GM18498 (cell line): ENCODE data around the gene KLF9.

Source experiments
- ATAC-seq: cut with Tn5 transposase; IDR thresholded peaks from one replicate; pipeline ENCODE4 v1.9.1; 2021; ENCODE audit warnings: mild to moderate bottlenecking, moderate library complexity; ENCODE audit not compliant: unreplicated experiment

Gene KLF9

GRCh38 chr9:70413799-70414775 is at the start of gene KLF9:
Gene KLF9 (minus strand): TSS chr9:70414657. CDS start chr9:70413363, 1,294 bp downstream.
- ATAC-seq, result peak; percentile 79

DNA sequence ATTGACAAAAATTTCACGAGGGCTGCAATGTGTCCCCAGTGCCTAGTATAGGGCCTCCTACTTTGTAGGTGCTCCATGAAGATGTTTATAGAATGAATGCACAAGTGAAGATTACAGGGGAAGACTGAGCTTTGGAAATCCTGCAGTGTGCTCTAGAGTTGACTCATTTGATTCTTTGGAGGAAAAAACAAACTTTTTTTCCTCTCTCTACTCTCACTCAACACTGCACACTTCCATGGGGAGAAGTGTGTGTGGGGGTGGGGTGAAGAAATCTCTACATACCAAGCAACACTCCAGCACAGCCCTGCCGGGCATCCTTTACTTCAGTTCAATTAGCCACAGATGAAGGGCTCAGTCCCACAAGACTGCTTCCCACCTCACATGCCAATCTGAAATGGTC is 49.4 kb upstream of the KLF9 start:
- ATAC-seq, result no peak

DNA sequence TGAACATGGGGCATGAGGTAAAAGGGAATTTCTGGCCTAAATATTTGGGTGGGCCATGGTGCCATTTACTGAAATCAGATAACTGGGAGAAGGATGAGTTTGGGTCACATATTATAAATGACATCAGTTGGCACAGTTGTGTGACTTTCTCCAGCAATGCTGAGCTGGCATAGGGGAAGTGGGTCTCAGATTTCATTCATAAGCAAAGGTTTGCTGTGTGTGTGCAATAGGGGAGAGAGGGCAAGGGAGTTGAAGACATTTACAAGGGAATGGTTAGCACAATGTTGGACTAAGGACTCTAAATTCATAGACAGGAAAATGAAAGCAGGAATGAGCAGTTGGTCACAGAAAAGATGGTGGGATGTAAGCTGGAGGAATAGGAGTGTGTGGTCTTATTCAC is 47.8 kb upstream of the KLF9 start:
- ATAC-seq, result no peak

DNA sequence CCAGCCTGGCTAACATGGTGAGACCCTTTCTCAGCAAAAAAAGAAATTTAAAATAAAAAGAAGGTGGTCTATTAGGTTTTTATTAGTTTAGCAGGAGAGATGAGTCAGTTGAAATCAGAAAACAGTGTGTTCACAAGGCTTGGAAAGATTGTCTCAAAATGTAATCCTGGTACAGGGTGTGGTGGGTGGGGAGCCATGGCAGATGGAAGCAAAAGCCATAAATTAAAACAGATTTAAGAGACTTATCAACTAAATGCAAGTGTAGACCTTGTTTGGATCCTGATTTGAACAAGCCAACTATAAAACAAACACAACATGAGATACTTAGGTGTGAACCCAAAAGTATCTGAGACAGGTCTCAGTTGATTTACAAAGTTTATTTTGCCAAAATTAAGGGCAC is 42.8 kb upstream of the KLF9 start:
- no peak for ATAC-seq

GRCh38 chr9:70455993-70456704 is 41.7 kb upstream of the KLF9 start:
- ATAC-seq, result no peak

DNA sequence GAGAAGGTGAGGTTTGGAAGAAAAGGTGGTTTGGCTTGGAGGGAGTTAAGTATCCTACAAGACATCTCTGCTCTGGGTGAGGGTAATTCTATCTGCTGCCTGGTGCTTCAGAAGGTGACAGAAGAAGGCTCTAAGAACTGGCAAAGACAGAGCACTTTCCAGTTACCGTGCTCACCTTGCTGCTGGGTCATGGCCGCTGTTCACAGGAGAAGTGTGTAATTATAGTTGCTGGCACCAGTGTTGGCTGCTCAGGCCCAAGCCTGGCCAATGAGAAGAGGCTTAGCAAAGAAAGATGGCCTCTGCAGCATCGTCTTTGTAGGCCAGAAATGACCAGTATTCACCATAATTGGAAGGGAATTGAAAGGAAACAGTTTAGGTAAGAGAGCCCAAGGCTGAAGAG is 37.9 kb upstream of the KLF9 start:
- no peak for ATAC-seq

GRCh38 chr9:70451765-70452164 is 37.3 kb upstream of the KLF9 start:
- ATAC-seq, result no peak

DNA sequence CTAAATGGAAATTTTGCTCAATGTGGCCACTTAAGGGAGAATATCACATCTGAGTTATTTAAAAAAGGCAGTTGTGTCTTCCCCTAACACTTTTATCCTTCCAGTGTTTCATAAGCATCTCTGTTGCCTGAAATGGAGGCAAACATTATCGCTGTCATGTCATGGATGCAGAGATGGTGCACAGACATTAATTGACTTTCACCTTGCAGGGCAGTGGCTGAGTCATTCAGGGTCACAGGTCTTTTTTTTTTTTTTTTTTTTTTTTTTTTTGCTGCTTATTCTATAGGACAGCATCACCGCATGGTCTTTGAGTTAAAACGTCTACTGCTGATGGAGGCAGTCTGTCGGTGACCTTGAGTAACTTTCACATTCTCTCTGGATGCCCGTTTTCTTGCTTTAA is 36.3 kb upstream of the KLF9 start:
- ATAC-seq, result no peak

GRCh38 chr9:70449461-70449860 is 35.0 kb upstream of the KLF9 start:
- ATAC-seq, result no peak

DNA sequence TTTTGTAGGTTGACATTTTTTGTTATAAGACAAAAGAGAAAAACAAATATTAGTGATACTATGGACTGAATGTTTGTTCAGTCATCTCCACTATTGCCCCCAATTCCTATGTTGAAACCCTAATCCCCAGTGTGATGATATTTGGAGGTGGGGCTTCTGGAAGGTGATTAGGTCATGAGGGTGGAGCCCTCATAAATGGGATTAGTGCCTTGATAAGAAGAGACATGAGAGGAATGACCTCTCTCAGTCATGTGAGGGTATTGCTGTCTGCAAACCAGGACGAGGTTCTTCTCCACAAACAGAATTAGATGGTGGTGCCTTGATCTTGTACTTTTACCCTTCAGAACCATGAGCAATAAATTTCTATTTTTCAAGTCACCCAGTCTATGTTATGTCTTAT is 34.5 kb upstream of the KLF9 start:
- no peak for ATAC-seq

DNA sequence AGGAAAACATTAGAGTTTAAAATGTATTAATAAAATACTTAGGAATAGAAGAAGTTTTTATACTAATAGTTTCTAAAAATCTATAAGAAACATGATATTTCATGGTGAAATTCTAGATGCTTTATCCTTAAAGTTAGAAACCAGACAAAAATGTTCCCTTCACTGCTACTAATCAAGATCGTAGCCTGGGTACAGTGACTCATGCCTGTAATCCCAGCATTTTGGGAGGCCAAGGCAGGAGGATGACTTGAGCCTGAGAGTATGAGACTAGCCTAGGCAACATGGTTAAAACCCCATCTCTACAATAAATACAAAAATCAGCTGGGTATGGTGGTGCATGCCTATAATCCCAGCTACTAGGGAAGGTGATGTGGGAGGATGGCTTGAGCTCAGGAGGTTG is 30.4 kb upstream of the KLF9 start:
- no peak for ATAC-seq

DNA sequence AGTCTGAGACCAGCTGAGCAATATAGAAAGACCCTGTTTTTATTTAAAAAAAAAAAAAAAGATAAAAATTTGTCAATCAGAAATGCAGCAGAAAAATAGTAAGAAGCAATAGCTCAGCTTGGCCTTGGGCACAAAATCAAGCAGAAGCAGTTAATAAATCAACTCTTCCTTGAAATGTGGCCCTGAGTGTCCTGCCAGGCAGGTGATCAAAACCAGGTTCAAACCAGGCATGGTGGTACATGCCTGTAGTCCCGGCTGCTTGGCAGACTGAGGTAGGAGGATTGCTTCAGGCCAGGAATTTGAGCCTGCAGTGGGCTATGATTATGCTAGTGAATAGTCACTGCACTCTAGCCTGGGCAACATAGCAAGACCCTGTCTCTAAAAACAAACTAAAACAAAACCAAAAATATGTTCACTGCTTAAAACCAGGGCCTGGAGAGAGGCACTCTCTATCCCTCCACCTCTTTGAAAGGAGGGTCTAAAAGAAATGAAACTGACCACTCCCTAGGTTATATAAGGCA is 27.9 kb upstream of the KLF9 start:
- ATAC-seq, result no peak

DNA sequence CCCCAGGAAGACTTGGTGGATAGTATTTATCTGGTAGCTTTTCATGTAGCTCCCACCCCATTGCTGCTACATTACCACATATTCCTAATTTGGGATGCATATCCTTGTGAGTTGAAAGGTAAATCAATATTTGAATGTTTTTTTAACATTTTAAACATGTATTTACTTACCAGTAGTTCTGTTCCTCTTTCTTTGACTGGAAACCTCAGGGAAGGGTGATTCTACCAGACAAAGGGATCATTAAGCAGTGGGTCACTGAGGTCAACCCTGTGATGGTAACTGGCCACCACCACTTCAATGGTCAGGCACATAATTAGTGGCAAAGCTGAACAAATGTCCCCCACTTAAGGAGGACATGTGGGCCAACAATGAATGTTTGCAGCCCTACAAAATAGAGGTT is 27.2 kb upstream of the KLF9 start:
- ATAC-seq, result no peak

GRCh38 chr9:70439991-70440706 is 25.7 kb upstream of the KLF9 start:
- no peak for ATAC-seq

DNA sequence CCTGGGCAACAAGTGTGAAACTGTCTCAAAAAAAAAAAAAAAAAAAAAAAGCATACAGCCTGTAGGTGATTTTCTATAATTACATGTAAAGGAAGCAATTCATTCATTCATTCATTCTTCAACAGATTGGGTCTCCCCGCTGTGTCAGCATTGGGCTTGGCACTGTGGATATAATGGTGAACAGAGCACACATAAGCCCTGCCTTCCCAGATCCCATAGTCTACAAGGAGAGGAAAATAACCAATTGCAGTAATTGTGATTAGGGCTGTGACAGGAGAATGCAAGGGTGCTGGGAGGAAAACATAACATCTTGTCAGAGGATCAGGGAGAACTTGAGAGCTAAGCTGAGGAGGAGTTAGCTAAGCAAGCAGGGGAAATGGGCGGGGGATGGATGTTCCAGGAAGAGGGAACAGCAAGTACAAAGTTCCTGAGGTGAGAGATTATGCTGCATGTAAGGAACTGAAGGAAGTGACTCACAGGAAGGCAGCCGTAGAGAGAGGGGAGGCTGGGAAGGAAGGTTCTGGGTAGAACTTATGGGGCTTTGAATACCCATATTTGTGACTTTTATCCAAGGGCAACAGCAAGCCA is 24.0 kb upstream of the KLF9 start:
- no peak for ATAC-seq

GRCh38 chr9:70435948-70436347 is 21.5 kb upstream of the KLF9 start:
- no peak for ATAC-seq

DNA sequence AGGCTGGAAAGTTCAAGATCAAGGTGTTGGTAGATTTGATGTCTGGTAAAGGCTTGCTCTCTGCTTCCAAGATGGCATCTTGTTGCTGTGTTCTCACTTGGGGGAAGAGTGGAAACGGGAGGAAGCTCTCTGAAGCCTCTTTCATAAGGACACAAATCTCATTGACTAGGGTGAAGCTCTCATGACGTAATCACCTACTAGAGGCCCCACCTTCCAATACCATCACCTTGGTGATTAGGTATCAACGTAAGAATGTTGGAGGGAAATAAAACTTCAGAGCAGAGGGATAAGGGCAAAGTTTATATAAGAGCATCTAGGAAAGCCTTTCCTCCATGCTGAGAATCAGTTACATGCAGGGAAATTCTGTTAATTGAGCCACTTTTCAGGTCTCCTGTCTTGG is 15.4 kb upstream of the KLF9 start:
- ATAC-seq, result no peak

GRCh38 chr9:70428781-70429180 is 14.3 kb upstream of the KLF9 start:
- no peak for ATAC-seq

- no peak for ATAC-seq
These were observed 12.9 kb upstream of the KLF9 start for GRCh38 chr9:70427161-70427945.

DNA sequence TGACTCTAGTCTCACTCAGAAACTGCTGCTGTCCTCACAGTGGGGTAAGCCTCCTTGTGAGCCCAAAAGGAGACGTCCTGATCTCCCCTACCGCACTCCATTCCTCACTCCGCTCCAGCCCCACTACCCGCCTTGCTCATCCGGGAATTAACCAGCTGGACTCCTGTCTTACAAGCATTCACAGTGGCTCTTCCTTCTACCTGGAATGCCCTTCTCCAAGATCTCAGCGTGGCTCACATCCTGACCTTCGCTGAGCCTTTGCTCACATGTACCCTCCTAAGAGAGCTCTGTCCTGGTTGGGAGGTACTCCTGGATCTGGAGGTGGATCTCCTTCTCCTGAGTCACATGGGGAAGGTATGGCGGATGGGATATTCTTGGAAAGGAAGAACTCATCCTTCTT is 10.7 kb upstream of the KLF9 start:
- ATAC-seq, result no peak
